ENCODE data around the gene PIN1. TPM values are rescaled to one million over a fixed set of nuclear protein-coding genes. Genes with fewer than 3 reads are reported as not detected.
A peak's percentile ranks its signal among the peaks of the same experiment; 100 is the strongest.
"Not testable (repeated sequence)": the region's sequence is repeated elsewhere in the genome, so short reads cannot be mapped to it uniquely, and the experiment has no call there.

Gene PIN1
- polyA plus RNA-seq (2011; rRNA removed): 33.6 and 42.7 TPM in 2 replicates
- polyA minus RNA-seq (2011; rRNA and poly(A)+ RNA removed): 13.5 and 19.1 TPM in 2 replicates

GRCh38 chr19:9834726-9835506 is at the start of gene PIN1:
Gene PIN1, plus strand, starts transcription at chr19:9835318. Its CDS starts 27 bp downstream, at chr19:9835345.
- POLR2A ChIA-PET: no interaction called here
- peak; percentile 94 for DNase-seq (ENCODE audit: low read depth, low spot score)
- TF ChIP-seq, protein P1, sequence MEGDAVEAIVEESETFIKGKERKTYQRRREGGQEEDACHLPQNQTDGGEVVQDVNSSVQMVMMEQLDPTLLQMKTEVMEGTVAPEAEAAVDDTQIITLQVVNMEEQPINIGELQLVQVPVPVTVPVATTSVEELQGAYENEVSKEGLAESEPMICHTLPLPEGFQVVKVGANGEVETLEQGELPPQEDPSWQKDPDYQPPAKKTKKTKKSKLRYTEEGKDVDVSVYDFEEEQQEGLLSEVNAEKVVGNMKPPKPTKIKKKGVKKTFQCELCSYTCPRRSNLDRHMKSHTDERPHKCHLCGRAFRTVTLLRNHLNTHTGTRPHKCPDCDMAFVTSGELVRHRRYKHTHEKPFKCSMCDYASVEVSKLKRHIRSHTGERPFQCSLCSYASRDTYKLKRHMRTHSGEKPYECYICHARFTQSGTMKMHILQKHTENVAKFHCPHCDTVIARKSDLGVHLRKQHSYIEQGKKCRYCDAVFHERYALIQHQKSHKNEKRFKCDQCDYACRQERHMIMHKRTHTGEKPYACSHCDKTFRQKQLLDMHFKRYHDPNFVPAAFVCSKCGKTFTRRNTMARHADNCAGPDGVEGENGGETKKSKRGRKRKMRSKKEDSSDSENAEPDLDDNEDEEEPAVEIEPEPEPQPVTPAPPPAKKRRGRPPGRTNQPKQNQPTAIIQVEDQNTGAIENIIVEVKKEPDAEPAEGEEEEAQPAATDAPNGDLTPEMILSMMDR (IDR thresholded peaks at IDR 0.05; ENCODE audit: low read depth, low read length): peak; percentile 52
- Histone ChIP-seq H3K27ac (ENCODE audit: low read depth, low read length) (peak within 1 kb of the TSS; percentile 31), H3K9me3 (ENCODE audit: control insufficient read depth, insufficient read depth, low read length) (no peaks in the 10 kb centered on the region; the same call in 1 of the 2 replicates), H3K4me3 (ENCODE audit: low read depth, low read length) (peak within 1 kb of the TSS; percentile 87), H3K27me3 (ENCODE audit: control insufficient read depth, insufficient read depth, low read length) (no peaks in the 10 kb centered on the region)
- CTCF ChIA-PET: interaction anchor here (0.5 to 1.5 kb wide), 6 partner anchors 9 to 416 kb away, joined by 3 to 7 read pairs (median 4); no protein-coding TSS in a partner anchor

DNA sequence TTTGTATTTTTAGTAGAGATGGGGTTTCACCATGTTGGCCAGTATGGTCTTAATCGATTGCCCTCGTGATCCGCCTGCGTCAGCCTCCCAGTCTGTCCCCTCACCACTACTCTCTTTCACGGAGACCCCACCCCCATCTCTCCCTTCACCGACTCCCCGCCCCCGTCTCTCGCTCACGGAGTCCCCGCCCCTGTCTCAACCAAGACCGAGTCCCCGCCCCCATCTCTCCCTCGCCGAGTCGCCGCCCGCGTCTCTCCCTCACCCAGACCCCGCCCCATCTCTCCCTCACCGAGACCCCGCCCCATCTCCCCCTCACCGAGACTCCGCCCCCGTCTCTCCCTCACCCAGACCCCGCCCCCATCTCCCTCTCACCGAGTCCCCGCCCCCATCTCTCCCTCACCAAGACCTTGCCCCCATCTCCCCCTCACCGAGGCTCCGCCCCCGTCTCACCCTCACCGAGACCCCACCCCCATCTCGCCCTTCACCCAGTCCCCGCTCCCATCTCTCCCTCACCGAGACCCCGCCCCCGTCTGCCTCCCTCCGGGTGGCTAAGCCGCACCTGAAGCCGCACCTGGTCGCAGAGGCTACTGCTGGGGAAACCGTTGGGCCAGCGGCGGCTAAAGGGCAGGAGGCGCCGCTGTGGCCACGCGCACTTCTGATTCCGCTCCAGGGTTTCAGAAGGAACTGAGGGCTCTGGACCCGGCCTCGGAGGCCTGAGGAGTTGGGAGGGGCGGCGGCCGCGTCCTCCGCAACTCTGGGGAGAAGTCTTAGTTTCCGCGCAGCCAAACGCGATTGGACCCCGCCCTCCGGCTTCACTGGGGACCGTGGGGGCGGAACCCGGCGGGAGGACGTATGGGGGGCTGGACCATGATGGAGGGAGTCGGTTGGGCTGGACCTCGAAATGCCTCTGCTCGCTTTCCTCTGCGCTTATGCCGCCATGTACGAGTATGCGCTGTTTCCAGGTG is 49.5 kb upstream of the PIN1 start:
- H3K27ac ChIP-seq (ENCODE audit: low read depth, low read length): peak overlapping the region; percentile 91
- ChIA-PET CTCF (interaction anchor here (0.6 kb wide), 1 partner anchor 142 kb away, joined by 4 read pairs; no protein-coding TSS in a partner anchor), POLR2A (interaction anchor here (0.7 to 0.9 kb wide), 3 partner anchors 17 to 326 kb away, joined by 4 to 13 read pairs (median 10); partner anchors contain the start of gene ZNF846)
- TF ChIP-seq, protein P1 (IDR thresholded peaks at IDR 0.05; ENCODE audit: low read depth, low read length): no peak
- H3K9me3 ChIP-seq (ENCODE audit: control insufficient read depth, insufficient read depth, low read length): peaks cover 7% of the 10 kb centered on the region; the same call in 1 of the 2 replicates
- peak overlapping the region; percentile 85 for H3K4me3 ChIP-seq (ENCODE audit: low read depth, low read length)
- no peaks in the 10 kb centered on the region for H3K27me3 ChIP-seq (ENCODE audit: control insufficient read depth, insufficient read depth, low read length)
- DNase-seq (ENCODE audit: low read depth, low spot score): peak; percentile 91

- Histone ChIP-seq H3K4me3 (ENCODE audit: low read depth, low read length) (peak overlapping the region; percentile 85), H3K27ac (ENCODE audit: low read depth, low read length) (peak overlapping the region; percentile 91), H3K27me3 (ENCODE audit: control insufficient read depth, insufficient read depth, low read length) (no peaks in the 10 kb centered on the region), H3K9me3 (ENCODE audit: control insufficient read depth, insufficient read depth, low read length) (peaks cover 7% of the 10 kb centered on the region; the same call in 1 of the 2 replicates)
- TF ChIP-seq, protein P1 (IDR thresholded peaks at IDR 0.05; ENCODE audit: low read depth, low read length): no peak
- no peak for DNase-seq (ENCODE audit: low read depth, low spot score)
- ChIA-PET CTCF (no interaction called here), POLR2A (no interaction called here)
Observed at GRCh38 chr19:9786342-9786741, 48.8 kb upstream of the PIN1 start.

- ChIA-PET POLR2A (no interaction called here), CTCF (interaction anchor here (2.5 kb wide), 1 partner anchor 161 kb away, joined by 21 read pairs; no protein-coding TSS in a partner anchor)
- DNase-seq (ENCODE audit: low read depth, low spot score): no peak
- Histone ChIP-seq H3K27me3 (ENCODE audit: control insufficient read depth, insufficient read depth, low read length) (no peaks in the 10 kb centered on the region), H3K4me3 (ENCODE audit: low read depth, low read length) (no peak overlapping the region), H3K9me3 (ENCODE audit: control insufficient read depth, insufficient read depth, low read length) (peaks cover 7% of the 10 kb centered on the region; the same call in 1 of the 2 replicates), H3K27ac (ENCODE audit: low read depth, low read length) (no peak overlapping the region)
- TF ChIP-seq, protein P1 (IDR thresholded peaks at IDR 0.05; ENCODE audit: low read depth, low read length): no peak
Observed at GRCh38 chr19:9786819-9787218, 48.3 kb upstream of the PIN1 start.

DNA sequence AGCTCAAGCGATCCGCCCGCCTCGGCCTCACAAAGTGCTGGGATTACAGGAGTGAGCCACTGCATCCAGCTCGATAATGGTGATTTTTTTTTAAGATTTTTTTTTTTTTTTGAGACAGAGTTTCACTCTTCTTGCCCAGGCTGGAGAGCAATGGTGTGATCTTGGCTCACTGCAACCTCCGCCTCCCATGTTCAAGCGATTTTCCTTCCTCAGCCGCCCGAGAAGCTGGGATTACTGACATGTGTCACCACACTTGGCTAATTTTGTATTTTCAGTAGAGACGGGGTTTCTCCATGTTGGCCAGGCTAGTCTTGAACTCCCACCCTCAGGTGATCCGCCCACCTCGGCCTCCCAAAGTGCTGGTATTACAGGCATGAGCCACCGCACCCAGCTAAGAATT is 46.5 kb upstream of the PIN1 start:
- POLR2A ChIA-PET; H3K27ac ChIP-seq (ENCODE audit: low read depth, low read length); DNase-seq (ENCODE audit: low read depth, low spot score); H3K27me3 ChIP-seq (ENCODE audit: control insufficient read depth, insufficient read depth, low read length); H3K4me3 ChIP-seq (ENCODE audit: low read depth, low read length): not testable (repeated sequence)
- H3K9me3 ChIP-seq (ENCODE audit: control insufficient read depth, insufficient read depth, low read length): peaks cover 15% of the 10 kb centered on the region; the same call in 1 of the 2 replicates
- CTCF ChIA-PET: interaction anchor here (0.6 to 2.5 kb wide), 8 partner anchors 161 to 471 kb away, joined by 3 to 21 read pairs (median 5); partner anchors contain the start of gene ZNF121
